Activated naive CD8-positive, alpha-beta T cell treated with anti-CD3 and anti-CD28 coated beads, Interleukin-2, amount 10 ng/mL, durations not matched to agents 7 days and 5 days (primary cell): ENCODE measurements around the gene TAF15. TPM values are rescaled to one million over a fixed set of nuclear protein-coding genes. Genes with fewer than 3 reads are reported as not detected.
A peak's percentile ranks its signal among the peaks of the same experiment; 100 is the strongest.

Experiments
- ATAC-seq: fragments of 150-1000 bp; cut with Tn5 transposase; one replicate; pipeline ENCODE4 v1.10.0; 2021; ENCODE audit warnings: low read depth, moderate library complexity
- POLR2A ChIA-PET: fragments of 350-600 bp; sonication (Branson Sonifier 250); formaldehyde crosslinking; loops from one replicate; lab custom pipeline; 2021; ENCODE audit warnings: antibody characterized with exemption; lab: Charles Lee
- DNase-seq: peaks from one replicate; pipeline ENCODE4 v3.0.0; 2021
- H3K27ac Mint-ChIP-seq: one replicate; pipeline ENCODE4 v1.8.0; 2022; ENCODE audit warnings: mild to moderate bottlenecking, mixed read lengths
- H3K27me3 Mint-ChIP-seq: one replicate; pipeline ENCODE4 v1.8.0; 2022; ENCODE audit warnings: mild to moderate bottlenecking, moderate library complexity, mixed read lengths
- H3K36me3 Mint-ChIP-seq: one replicate; pipeline ENCODE4 v1.8.0; 2021; ENCODE audit warnings: mild to moderate bottlenecking, mixed read lengths
- H3K4me1 Mint-ChIP-seq: one replicate; pipeline ENCODE4 v1.8.0; 2021; ENCODE audit warnings: mixed read lengths
- H3K4me3 Mint-ChIP-seq: one replicate; pipeline ENCODE4 v1.8.0; 2022; ENCODE audit warnings: mild to moderate bottlenecking, moderate library complexity, mixed read lengths
- H3K9me3 Mint-ChIP-seq: one replicate; pipeline ENCODE4 v1.8.0; 2021; ENCODE audit warnings: mixed read lengths
- total RNA-seq, 2 experiments: library from RNA; stranded (reverse); gene quantifications; one replicate each; pipeline ENCODE4 v1.2.3, GENCODE V29; 2021

TAF15 gene
- total RNA-seq, 2 experiments from 2014 or later, result 291 to 299 TPM

- no peaks in the 10 kb centered on the region for H3K4me1 Mint-ChIP-seq
- DNase-seq, result no peak
- H3K9me3 Mint-ChIP-seq, result no peaks in the 10 kb centered on the region
- POLR2A ChIA-PET, result interaction anchor here (0.6 kb wide), 1 partner anchor 10 kb away, joined by 4 read pairs; no protein-coding TSS in a partner anchor
- no peak overlapping the region for H3K27ac Mint-ChIP-seq
- no peak overlapping the region for H3K4me3 Mint-ChIP-seq
- no peak for ATAC-seq
- H3K36me3 Mint-ChIP-seq, result no peaks in the 10 kb centered on the region
- H3K27me3 Mint-ChIP-seq, result peaks cover 10% of the 10 kb centered on the region
Observed at GRCh38 chr17:35773129-35773528, 36.2 kb upstream of the TAF15 start.

- Mint-ChIP-seq H3K36me3 (no peaks in the 10 kb centered on the region), H3K27me3 (peaks cover 10% of the 10 kb centered on the region), H3K4me3 (no peak overlapping the region), H3K9me3 (no peaks in the 10 kb centered on the region), H3K27ac (no peak overlapping the region), H3K4me1 (no peaks in the 10 kb centered on the region)
- POLR2A ChIA-PET, result interaction anchor here (0.5 to 0.6 kb wide), 2 partner anchors 11 to 239 kb away, joined by 3 to 4 read pairs; no protein-coding TSS in a partner anchor
- ATAC-seq (no peak), DNase-seq (no peak)
Observed at GRCh38 chr17:35773679-35774425, 35.4 kb upstream of the TAF15 start.

GRCh38 chr17:35774499-35774898, 34.8 kb upstream of the TAF15 start:
- DNase-seq (no peak), ATAC-seq (no peak)
- no peaks in the 10 kb centered on the region for H3K4me1 Mint-ChIP-seq
- no peak overlapping the region for H3K27ac Mint-ChIP-seq
- POLR2A ChIA-PET, result interaction anchor here (0.5 kb wide), 1 partner anchor 240 kb away, joined by 3 read pairs; no protein-coding TSS in a partner anchor
- no peaks in the 10 kb centered on the region for H3K36me3 Mint-ChIP-seq
- H3K4me3 Mint-ChIP-seq, result no peak overlapping the region
- H3K9me3 Mint-ChIP-seq, result no peaks in the 10 kb centered on the region
- H3K27me3 Mint-ChIP-seq, result peaks cover 10% of the 10 kb centered on the region

GRCh38 chr17:35775039-35775438, 34.2 kb upstream of the TAF15 start:
- POLR2A ChIA-PET, result interaction anchor here (1.9 kb wide), 1 partner anchor 35 kb away, joined by 4 read pairs; the partner anchor contains the start of gene TAF15
- Mint-ChIP-seq H3K27ac (no peak overlapping the region), H3K27me3 (peaks cover 10% of the 10 kb centered on the region), H3K36me3 (no peaks in the 10 kb centered on the region), H3K4me1 (no peaks in the 10 kb centered on the region), H3K9me3 (no peaks in the 10 kb centered on the region), H3K4me3 (no peak overlapping the region)
- DNase-seq (no peak), ATAC-seq (no peak)

- Mint-ChIP-seq H3K27ac (no peak overlapping the region), H3K27me3 (peaks cover 10% of the 10 kb centered on the region), H3K4me1 (no peaks in the 10 kb centered on the region), H3K36me3 (no peaks in the 10 kb centered on the region), H3K4me3 (no peak overlapping the region), H3K9me3 (no peaks in the 10 kb centered on the region)
- DNase-seq (no peak), ATAC-seq (no peak)
- POLR2A ChIA-PET, result interaction anchor here (1.9 kb wide), 1 partner anchor 34 kb away, joined by 4 read pairs; the partner anchor contains the start of gene TAF15
Observed at GRCh38 chr17:35775583-35775982, 33.7 kb upstream of the TAF15 start.

- H3K27me3 Mint-ChIP-seq, result peaks cover 9% of the 10 kb centered on the region
- ATAC-seq (no peak), DNase-seq (no peak)
- no peaks in the 10 kb centered on the region for H3K4me1 Mint-ChIP-seq
- POLR2A ChIA-PET, result no interaction called here
- H3K4me3 Mint-ChIP-seq, result no peak overlapping the region
- no peaks in the 10 kb centered on the region for H3K9me3 Mint-ChIP-seq
- no peaks in the 10 kb centered on the region for H3K36me3 Mint-ChIP-seq
- H3K27ac Mint-ChIP-seq, result no peak overlapping the region
Observed at GRCh38 chr17:35778641-35779196, 30.6 kb upstream of the TAF15 start.

GRCh38 chr17:35780950-35781349, 28.3 kb upstream of the TAF15 start:
- Mint-ChIP-seq H3K27ac (no peak overlapping the region), H3K27me3 (peaks cover 9% of the 10 kb centered on the region), H3K4me3 (no peak overlapping the region), H3K36me3 (no peaks in the 10 kb centered on the region), H3K4me1 (no peaks in the 10 kb centered on the region), H3K9me3 (no peaks in the 10 kb centered on the region)
- POLR2A ChIA-PET, result no interaction called here
- DNase-seq (no peak), ATAC-seq (no peak)

- H3K27ac Mint-ChIP-seq, result no peak overlapping the region
- H3K4me3 Mint-ChIP-seq, result no peak overlapping the region
- H3K27me3 Mint-ChIP-seq, result peaks cover 22% of the 10 kb centered on the region
- no peaks in the 10 kb centered on the region for H3K9me3 Mint-ChIP-seq
- H3K4me1 Mint-ChIP-seq, result peaks cover 4% of the 10 kb centered on the region
- ATAC-seq (no peak), DNase-seq (no peak)
- POLR2A ChIA-PET, result no interaction called here
- H3K36me3 Mint-ChIP-seq, result no peaks in the 10 kb centered on the region
Observed at GRCh38 chr17:35784895-35785294, 24.4 kb upstream of the TAF15 start.

- Mint-ChIP-seq H3K27ac (no peak overlapping the region), H3K36me3 (no peaks in the 10 kb centered on the region), H3K4me3 (no peak overlapping the region), H3K9me3 (no peaks in the 10 kb centered on the region), H3K27me3 (peaks cover 22% of the 10 kb centered on the region), H3K4me1 (peaks cover 4% of the 10 kb centered on the region)
- DNase-seq (no peak), ATAC-seq (no peak)
- POLR2A ChIA-PET, result no interaction called here
Observed at GRCh38 chr17:35786941-35787432, 22.3 kb upstream of the TAF15 start.

- ATAC-seq (peak; percentile 50), DNase-seq (no peak)
- H3K27me3 Mint-ChIP-seq, result peaks cover 37% of the 10 kb centered on the region
- no peak overlapping the region for H3K4me3 Mint-ChIP-seq
- POLR2A ChIA-PET, result no interaction called here
- peaks cover 4% of the 10 kb centered on the region for H3K4me1 Mint-ChIP-seq
- no peak overlapping the region for H3K27ac Mint-ChIP-seq
- H3K36me3 Mint-ChIP-seq, result no peaks in the 10 kb centered on the region
- H3K9me3 Mint-ChIP-seq, result no peaks in the 10 kb centered on the region
Observed at GRCh38 chr17:35788477-35789368, 20.6 kb upstream of the TAF15 start.

- POLR2A ChIA-PET, result no interaction called here
- DNase-seq, result no peak
- Mint-ChIP-seq H3K27me3 (peaks cover 53% of the 10 kb centered on the region), H3K27ac (no peak overlapping the region), H3K9me3 (no peaks in the 10 kb centered on the region), H3K4me1 (peaks cover 14% of the 10 kb centered on the region), H3K4me3 (no peak overlapping the region), H3K36me3 (no peaks in the 10 kb centered on the region)
- no peak for ATAC-seq
Observed at GRCh38 chr17:35790841-35791240, 18.4 kb upstream of the TAF15 start.

- no peak for DNase-seq
- Mint-ChIP-seq H3K4me3 (no peak overlapping the region), H3K9me3 (no peaks in the 10 kb centered on the region), H3K36me3 (no peaks in the 10 kb centered on the region), H3K27me3 (peaks cover 62% of the 10 kb centered on the region), H3K4me1 (peaks cover 16% of the 10 kb centered on the region), H3K27ac (no peak overlapping the region)
- ATAC-seq, result no peak
- POLR2A ChIA-PET, result interaction anchor here (2.3 kb wide), 1 partner anchor 28 kb away, joined by 9 read pairs; no protein-coding TSS in a partner anchor
Observed at GRCh38 chr17:35791681-35792350, 17.5 kb upstream of the TAF15 start.
